Upper lobe of right lung (tissue), 1 donor: ENCODE results near the gene NLN. TPM values are rescaled to one million over a fixed set of nuclear protein-coding genes. Genes with fewer than 3 reads are reported as not detected.
"Not testable (repeated sequence)": the region's sequence is repeated elsewhere in the genome, so short reads cannot be mapped to it uniquely, and the experiment has no call there.

Experiments used
- ATAC-seq: fragments of 200-7000 bp; cut with Tn5 transposase; one replicate; pipeline ENCODE4 v1.9.1; 2020; ENCODE audit warnings: mild to moderate bottlenecking, moderate library complexity
- DNase-seq: peaks from one replicate; pipeline ENCODE4 v3.0.0-alpha.2; 2020
- H3K27ac ChIP-seq: fragments of 200-600 bp; one replicate; pipeline ENCODE4 v1.8.0; 2022
- H3K27me3 ChIP-seq: fragments of 200-600 bp; one replicate; pipeline ENCODE4 v1.8.0; 2022; ENCODE audit warnings: mild to moderate bottlenecking
- H3K36me3 ChIP-seq: fragments of 200-600 bp; one replicate; pipeline ENCODE4 v1.8.0; 2022
- H3K4me1 ChIP-seq: fragments of 200-600 bp; one replicate; pipeline ENCODE4 v1.8.0; 2022
- H3K4me3 ChIP-seq: fragments of 200-600 bp; one replicate; pipeline ENCODE4 v1.8.0; 2022; ENCODE audit warnings: mild to moderate bottlenecking
- H3K9me3 ChIP-seq: fragments of 200-600 bp; one replicate; pipeline ENCODE4 v1.8.0; 2022
- CTCF ChIP-seq: fragments of 200-600 bp; IDR thresholded peaks from one replicate; pipeline ENCODE4 v1.8.0; 2022; ENCODE audit warnings: antibody characterized with exemption
- intact Hi-C: fragments of 100-400 bp; cut with DNase I; formaldehyde crosslinking; loops from one replicate; pipeline ENCODE4 v1.11.0; 2022
- total RNA-seq: library from RNA; stranded (reverse); fragmentation: NEBNext Ultra II Directional; extraction: Animal tissue kit (Norgen Biotek cat#: 25700); gene quantifications from one replicate; pipeline ENCODE4 v1.2.1, GENCODE V29; 2021
- donor health status: DM: no; HTN: yes; CAD: no; lungs with severe emphysema.

Gene NLN
- total RNA-seq, 1 donor from 2014 or later: 15.8 TPM

GRCh38 chr5:65866837-65867521 lies 145.0 kb downstream of the NLN start:
- Histone ChIP-seq H3K27me3 (no peaks in the 10 kb centered on the region), H3K4me1 (no peaks in the 10 kb centered on the region), H3K4me3 (no peak overlapping the region), H3K27ac (no peak overlapping the region), H3K9me3 (no peaks in the 10 kb centered on the region), H3K36me3 (no peaks in the 10 kb centered on the region)
- DNase-seq (no peak), ATAC-seq (no peak)
- intact Hi-C loops: no loop called here
- TF ChIP-seq CTCF: no peak

DNA sequence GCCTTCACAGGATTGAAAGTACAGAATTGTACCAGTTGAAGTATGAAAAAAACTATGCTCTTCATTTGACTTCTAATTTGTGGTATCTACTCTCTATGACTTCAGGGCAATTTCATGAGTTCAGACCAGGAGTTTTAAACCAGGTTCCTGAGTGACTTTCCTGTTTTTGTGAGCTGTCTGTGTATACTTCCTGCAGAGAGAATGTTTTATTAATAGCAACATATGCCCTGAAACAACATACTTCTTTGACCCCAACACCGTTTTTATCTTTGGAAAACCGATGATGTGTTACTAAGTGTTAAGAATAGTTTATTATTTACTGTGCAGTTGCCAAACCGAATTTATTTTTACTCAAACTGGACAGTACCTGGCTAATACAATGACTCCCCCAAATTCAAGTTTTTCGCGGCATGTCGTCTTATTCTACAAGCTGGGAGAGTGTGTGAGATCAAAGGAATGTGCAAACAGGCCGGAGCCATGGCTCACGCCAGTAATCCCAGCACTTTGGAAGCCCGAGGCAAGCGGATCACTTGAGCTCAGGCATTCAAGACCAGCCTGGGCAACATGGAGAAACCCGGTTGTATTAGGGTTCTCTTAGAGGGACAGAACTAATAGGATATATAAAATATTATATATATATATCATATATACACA lies 145.7 kb downstream of the NLN start:
- TF ChIP-seq CTCF: no peak
- no peak overlapping the region for H3K27ac ChIP-seq
- intact Hi-C loops: no loop called here

GRCh38 chr5:65868509-65868908 lies 146.5 kb downstream of the NLN start:
- DNase-seq (no peak), ATAC-seq (no peak)
- Histone ChIP-seq H3K36me3 (no peaks in the 10 kb centered on the region), H3K4me3 (no peak overlapping the region), H3K4me1 (no peaks in the 10 kb centered on the region), H3K27ac (no peak overlapping the region), H3K27me3 (no peaks in the 10 kb centered on the region), H3K9me3 (no peaks in the 10 kb centered on the region)
- intact Hi-C loops: no loop called here
- no peak for TF ChIP-seq CTCF

More for the DNA sequence above, 145.7 kb downstream of the NLN start:
- Histone ChIP-seq H3K4me3 (no peak overlapping the region), H3K9me3 (no peaks in the 10 kb centered on the region), H3K36me3 (no peaks in the 10 kb centered on the region), H3K4me1 (no peaks in the 10 kb centered on the region), H3K27me3 (no peaks in the 10 kb centered on the region)
- ATAC-seq (no peak), DNase-seq (no peak)

DNA sequence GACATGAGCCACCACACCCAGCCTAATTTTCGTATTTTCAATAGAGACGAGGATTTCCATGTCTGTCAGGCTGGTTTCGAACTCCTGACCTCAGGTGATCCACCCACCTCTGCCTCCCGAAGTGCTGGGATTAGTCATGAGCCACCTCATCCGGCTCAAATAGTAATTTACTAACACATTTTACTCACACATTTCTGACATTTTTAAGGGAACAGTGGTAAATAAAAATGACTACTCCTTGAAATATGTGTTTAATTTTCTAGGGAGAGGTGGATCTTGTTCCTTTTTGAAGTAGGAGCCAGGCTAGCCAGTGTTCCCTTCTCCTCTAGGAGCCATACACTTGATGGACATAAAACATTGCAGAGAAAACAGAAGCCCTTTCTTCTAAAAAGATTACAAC lies 149.2 kb downstream of the NLN start:
- no peaks in the 10 kb centered on the region for H3K9me3 ChIP-seq
- no peak overlapping the region for H3K4me3 ChIP-seq
- no peaks in the 10 kb centered on the region for H3K27me3 ChIP-seq
- DNase-seq: no peak
- H3K4me1 ChIP-seq: no peaks in the 10 kb centered on the region
- no peak for ATAC-seq
- no peak overlapping the region for H3K27ac ChIP-seq
- TF ChIP-seq CTCF: no peak
- no peaks in the 10 kb centered on the region for H3K36me3 ChIP-seq
- intact Hi-C loops: no loop called here

DNA sequence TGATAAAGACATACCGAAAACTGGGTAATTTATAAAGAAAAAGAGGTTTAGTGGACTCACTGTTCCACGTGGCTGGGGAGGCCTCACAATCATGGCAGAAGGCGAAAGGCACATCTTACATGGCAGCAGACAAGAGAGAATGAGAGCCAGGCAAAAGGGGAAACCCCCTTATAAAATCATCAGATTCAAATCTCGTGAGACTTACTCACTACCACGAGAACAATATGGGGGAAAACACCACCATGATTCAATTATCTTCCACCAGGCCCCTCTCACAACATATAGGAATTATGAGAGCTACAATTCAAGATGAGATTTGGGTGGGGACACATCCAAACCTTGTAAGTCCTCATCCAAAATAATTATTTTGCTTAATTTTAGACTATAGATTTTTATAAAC lies 149.8 kb downstream of the NLN start:
- intact Hi-C loops, H3K36me3 ChIP-seq, DNase-seq: not testable (repeated sequence)

GRCh38 chr5:65873181-65873750 lies 151.3 kb downstream of the NLN start:
- ATAC-seq (no peak), DNase-seq (no peak)
- no peaks in the 10 kb centered on the region for H3K36me3 ChIP-seq

More for the DNA sequence above, 149.8 kb downstream of the NLN start:
- not testable (repeated sequence) for ATAC-seq, H3K27ac ChIP-seq, H3K27me3 ChIP-seq, H3K4me1 ChIP-seq, H3K4me3 ChIP-seq, H3K9me3 ChIP-seq

More at GRCh38 chr5:65873181-65873750, 151.3 kb downstream of the NLN start:
- H3K27me3 ChIP-seq: no peaks in the 10 kb centered on the region
- intact Hi-C loops: no loop called here
- H3K27ac ChIP-seq: no peak overlapping the region
- no peaks in the 10 kb centered on the region for H3K4me1 ChIP-seq
- no peaks in the 10 kb centered on the region for H3K9me3 ChIP-seq
- no peak for TF ChIP-seq CTCF
- no peak overlapping the region for H3K4me3 ChIP-seq
